ENCODE data around the gene GSDME. TPM values are rescaled to one million over a fixed set of nuclear protein-coding genes. Genes with fewer than 3 reads are reported as not detected.
A peak's percentile ranks its signal among the peaks of the same experiment; 100 is the strongest.

Gene GSDME
- total RNA-seq, 8 experiments from 2014 or later: 12.4 to 40.1 (median 20.5) TPM

GRCh38 chr7:24720283-24720682 is 37.0 kb downstream of the GSDME start:
- ATAC-seq (replicated peaks in 6 of 8): no peak
- WGBS, 10 experiments: 83 to 100% (median 100%) methylated on average over 1 to 2 of the region's 3 CpGs; no CpG with 5 or more reads in 3 of the 10 experiments
- H3K27ac ChIP-seq: no peak overlapping the region
- no peak overlapping the region for H3K4me3 ChIP-seq
- H3K4me1 ChIP-seq (replicated peaks in 1 of 2): peaks cover 0 to 4% of the 10 kb centered on the region in 2 donors
- in situ Hi-C loops (cut with MboI; ENCODE audit: low pct_unique_long_range_greater_than_20kb in 2 of 9, low sequenced_read_pairs in 9 of 9, unreplicated experiment in 9 of 9): no loop called here

GRCh38 chr7:24718977-24719491 is 38.2 kb downstream of the GSDME start:
- H3K4me3 ChIP-seq: no peak overlapping the region
- H3K27ac ChIP-seq: no peak overlapping the region
- H3K4me1 ChIP-seq (replicated peaks in 1 of 2): peaks cover 0 to 4% of the 10 kb centered on the region in 2 donors
- in situ Hi-C loops (cut with MboI; ENCODE audit: low pct_unique_long_range_greater_than_20kb in 2 of 9, low sequenced_read_pairs in 9 of 9, unreplicated experiment in 9 of 9): no loop called here
- WGBS, 10 experiments: 80 to 100% (median 90%) methylated on average over 1 to 11 of the region's 13 CpGs; no CpG with 5 or more reads in 3 of the 10 experiments
- ATAC-seq (replicated peaks in 6 of 8): no peak

GRCh38 chr7:24718431-24718831 is 38.8 kb downstream of the GSDME start:
- in situ Hi-C loops (cut with MboI; ENCODE audit: low pct_unique_long_range_greater_than_20kb in 2 of 9, low sequenced_read_pairs in 9 of 9, unreplicated experiment in 9 of 9): no loop called here
- no peak for ATAC-seq (replicated peaks in 6 of 8)
- Histone ChIP-seq H3K4me1 (replicated peaks in 1 of 2) (peaks cover 0 to 4% of the 10 kb centered on the region in 2 donors), H3K4me3 (no peak overlapping the region), H3K27ac (no peak overlapping the region)
- WGBS, 10 experiments: 93 to 100% (median 100%) methylated on average over 1 to 3 of the region's 5 CpGs; no CpG with 5 or more reads in 7 of the 10 experiments

- peaks cover 0 to 4% of the 10 kb centered on the region in 2 donors for H3K4me1 ChIP-seq (replicated peaks in 1 of 2)
- 50 to 83% (median 75%) methylated on average over 2 to 6 of the region's 7 CpGs; no CpG with 5 or more reads in 3 of the 10 experiments for WGBS, 10 experiments
- H3K27ac ChIP-seq: no peak overlapping the region
- in situ Hi-C loops (cut with MboI; ENCODE audit: low pct_unique_long_range_greater_than_20kb in 2 of 9, low sequenced_read_pairs in 9 of 9, unreplicated experiment in 9 of 9): no loop called here
- H3K4me3 ChIP-seq: no peak overlapping the region
- no peak for ATAC-seq (replicated peaks in 6 of 8)
Measured at GRCh38 chr7:24717694-24718320, 39.5 kb downstream of the GSDME start.

GRCh38 chr7:24717247-24717622 is 40.0 kb downstream of the GSDME start:
- Histone ChIP-seq H3K4me1 (replicated peaks in 1 of 2) (peaks cover 0 to 4% of the 10 kb centered on the region in 2 donors), H3K4me3 (no peak overlapping the region), H3K27ac (no peak overlapping the region)
- no peak for ATAC-seq (replicated peaks in 6 of 8)
- 72 to 100% (median 89%) methylated on average over 2 to 10 of the region's 14 CpGs; no CpG with 5 or more reads in 4 of the 10 experiments for WGBS, 10 experiments
- in situ Hi-C loops (cut with MboI; ENCODE audit: low pct_unique_long_range_greater_than_20kb in 2 of 9, low sequenced_read_pairs in 9 of 9, unreplicated experiment in 9 of 9): no loop called here

- WGBS, 10 experiments: 41 to 100% (median 91%) methylated on average over 1 to 6 of the region's 9 CpGs; no CpG with 5 or more reads in 1 of the 10 experiments
- ATAC-seq (replicated peaks in 6 of 8): no peak
- no peak overlapping the region for H3K27ac ChIP-seq
- peaks cover 0 to 3% of the 10 kb centered on the region in 2 donors for H3K4me1 ChIP-seq (replicated peaks in 1 of 2)
- H3K4me3 ChIP-seq: no peak overlapping the region
- in situ Hi-C loops (cut with MboI; ENCODE audit: low pct_unique_long_range_greater_than_20kb in 2 of 9, low sequenced_read_pairs in 9 of 9, unreplicated experiment in 9 of 9): no loop called here
Measured at GRCh38 chr7:24716480-24717246, 40.6 kb downstream of the GSDME start.

GRCh38 chr7:24715661-24716479 is 41.4 kb downstream of the GSDME start:
- Histone ChIP-seq H3K27ac (no peak overlapping the region), H3K4me3 (no peak overlapping the region), H3K4me1 (replicated peaks in 1 of 2) (no peaks in the 10 kb centered on the region)
- in situ Hi-C loops (cut with MboI; ENCODE audit: low pct_unique_long_range_greater_than_20kb in 2 of 9, low sequenced_read_pairs in 9 of 9, unreplicated experiment in 9 of 9): no loop called here
- 28 to 96% (median 71%) methylated on average over 2 to 11 of the region's 16 CpGs; no CpG with 5 or more reads in 1 of the 10 experiments for WGBS, 10 experiments
- peak; percentile 43 to 98 (median 86) for ATAC-seq (replicated peaks in 6 of 8)

GRCh38 chr7:24715171-24715570 is 42.1 kb downstream of the GSDME start:
- 86 to 100% (median 100%) methylated on average over 1 to 2 of the region's 2 CpGs; no CpG with 5 or more reads in 3 of the 10 experiments for WGBS, 10 experiments
- H3K27ac ChIP-seq: no peak overlapping the region
- ATAC-seq (replicated peaks in 6 of 8): no peak
- in situ Hi-C loops (cut with MboI; ENCODE audit: low pct_unique_long_range_greater_than_20kb in 2 of 9, low sequenced_read_pairs in 9 of 9, unreplicated experiment in 9 of 9): no loop called here
- H3K4me3 ChIP-seq: no peak overlapping the region
- no peaks in the 10 kb centered on the region for H3K4me1 ChIP-seq (replicated peaks in 1 of 2)

- WGBS, 10 experiments: 87 to 100% (median 96%) methylated on average over 1 to 6 of the region's 8 CpGs; no CpG with 5 or more reads in 2 of the 10 experiments
- ATAC-seq (replicated peaks in 6 of 8): no peak
- H3K4me1 ChIP-seq (replicated peaks in 1 of 2): no peaks in the 10 kb centered on the region
- in situ Hi-C loops (cut with MboI; ENCODE audit: low pct_unique_long_range_greater_than_20kb in 2 of 9, low sequenced_read_pairs in 9 of 9, unreplicated experiment in 9 of 9): no loop called here
- no peak overlapping the region for H3K4me3 ChIP-seq
- no peak overlapping the region for H3K27ac ChIP-seq
Measured at GRCh38 chr7:24714676-24715010, 42.6 kb downstream of the GSDME start.

GRCh38 chr7:24713850-24714675 is 43.2 kb downstream of the GSDME start:
- Histone ChIP-seq H3K27ac (no peak overlapping the region), H3K4me1 (replicated peaks in 1 of 2) (no peaks in the 10 kb centered on the region), H3K4me3 (no peak overlapping the region)
- no peak for ATAC-seq (replicated peaks in 6 of 8)
- WGBS, 10 experiments: 77 to 95% (median 83%) methylated on average over 2 to 8 of the region's 14 CpGs; no CpG with 5 or more reads in 1 of the 10 experiments
- in situ Hi-C loops (cut with MboI; ENCODE audit: low pct_unique_long_range_greater_than_20kb in 2 of 9, low sequenced_read_pairs in 9 of 9, unreplicated experiment in 9 of 9): no loop called here

GRCh38 chr7:24713039-24713793 is 44.0 kb downstream of the GSDME start:
- no peak overlapping the region for H3K27ac ChIP-seq
- ATAC-seq (replicated peaks in 6 of 8): no peak
- H3K4me1 ChIP-seq (replicated peaks in 1 of 2): no peaks in the 10 kb centered on the region
- 60 to 100% (median 88%) methylated on average over 1 to 9 of the region's 12 CpGs; no CpG with 5 or more reads in 3 of the 10 experiments for WGBS, 10 experiments
- H3K4me3 ChIP-seq: no peak overlapping the region
- in situ Hi-C loops (cut with MboI; ENCODE audit: low pct_unique_long_range_greater_than_20kb in 2 of 9, low sequenced_read_pairs in 9 of 9, unreplicated experiment in 9 of 9): no loop called here

Measured in motor neuron (in vitro differentiated cells).